GM12873 (cell line): ENCODE data around the gene C2orf49.

Source experiments
- TF ChIP-seq, protein P1 (sequence below): IDR thresholded peaks from 2 replicates; pipeline ENCODE4 v1.5.1; 2012; ENCODE audit warnings: low read depth, mild to moderate bottlenecking, moderate library complexity, low read length, control low read depth; ENCODE audit not compliant: insufficient read depth; ENCODE audit errors: missing control alignments

C2orf49 gene

DNA sequence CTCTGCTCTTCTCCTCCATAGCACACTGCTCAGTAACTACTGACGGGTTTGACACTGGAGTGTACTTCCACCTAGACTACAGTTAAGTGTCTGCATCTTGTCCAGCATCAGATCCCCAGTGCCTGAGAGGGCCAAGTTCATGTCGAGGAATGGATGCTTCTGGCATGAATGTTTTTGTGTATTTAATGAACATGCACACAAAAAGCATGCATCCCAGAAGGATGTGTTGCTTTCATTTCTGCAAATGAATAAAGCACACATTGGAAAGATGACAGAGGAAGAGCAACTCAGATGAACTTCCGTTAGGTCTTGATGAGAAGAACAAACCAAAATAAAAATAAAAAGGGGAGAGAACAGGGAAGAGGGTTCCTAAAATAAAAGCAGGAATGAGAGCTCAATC is 27.9 kb downstream of the C2orf49 start:
- TF ChIP-seq, protein P1, sequence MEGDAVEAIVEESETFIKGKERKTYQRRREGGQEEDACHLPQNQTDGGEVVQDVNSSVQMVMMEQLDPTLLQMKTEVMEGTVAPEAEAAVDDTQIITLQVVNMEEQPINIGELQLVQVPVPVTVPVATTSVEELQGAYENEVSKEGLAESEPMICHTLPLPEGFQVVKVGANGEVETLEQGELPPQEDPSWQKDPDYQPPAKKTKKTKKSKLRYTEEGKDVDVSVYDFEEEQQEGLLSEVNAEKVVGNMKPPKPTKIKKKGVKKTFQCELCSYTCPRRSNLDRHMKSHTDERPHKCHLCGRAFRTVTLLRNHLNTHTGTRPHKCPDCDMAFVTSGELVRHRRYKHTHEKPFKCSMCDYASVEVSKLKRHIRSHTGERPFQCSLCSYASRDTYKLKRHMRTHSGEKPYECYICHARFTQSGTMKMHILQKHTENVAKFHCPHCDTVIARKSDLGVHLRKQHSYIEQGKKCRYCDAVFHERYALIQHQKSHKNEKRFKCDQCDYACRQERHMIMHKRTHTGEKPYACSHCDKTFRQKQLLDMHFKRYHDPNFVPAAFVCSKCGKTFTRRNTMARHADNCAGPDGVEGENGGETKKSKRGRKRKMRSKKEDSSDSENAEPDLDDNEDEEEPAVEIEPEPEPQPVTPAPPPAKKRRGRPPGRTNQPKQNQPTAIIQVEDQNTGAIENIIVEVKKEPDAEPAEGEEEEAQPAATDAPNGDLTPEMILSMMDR = no peak

DNA sequence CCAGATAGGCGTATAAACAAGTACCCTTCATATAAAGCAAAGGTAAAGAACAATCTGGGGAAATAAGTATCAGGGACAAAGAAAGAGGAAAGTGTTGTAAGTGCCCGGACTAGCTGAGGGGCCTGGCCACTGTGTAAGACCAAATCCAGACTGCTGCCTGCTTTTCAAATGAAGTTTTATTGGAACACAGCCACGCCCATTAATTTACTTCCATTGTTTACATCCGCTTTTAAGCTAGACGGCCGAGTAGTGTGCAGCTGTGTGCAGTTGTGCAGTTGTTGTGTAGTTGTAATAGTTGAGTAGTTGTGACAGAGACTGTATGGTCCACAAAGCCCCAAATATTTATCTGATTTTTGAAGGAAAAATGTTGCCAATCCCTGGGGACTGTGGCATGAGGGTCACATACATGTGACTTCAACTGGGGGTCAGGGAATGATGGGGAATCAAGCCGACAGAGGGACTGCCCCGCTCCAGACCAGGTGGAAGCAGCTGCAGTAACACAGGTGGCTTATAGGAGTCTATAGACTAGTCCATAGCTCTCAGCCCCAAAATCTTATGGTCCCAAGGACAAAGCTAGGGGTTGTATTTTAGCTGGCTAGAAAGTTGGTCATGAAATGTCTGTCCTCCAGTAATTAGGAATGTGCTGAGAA is 31.5 kb downstream of the C2orf49 start:
- TF ChIP-seq, protein P1 = no peak

DNA sequence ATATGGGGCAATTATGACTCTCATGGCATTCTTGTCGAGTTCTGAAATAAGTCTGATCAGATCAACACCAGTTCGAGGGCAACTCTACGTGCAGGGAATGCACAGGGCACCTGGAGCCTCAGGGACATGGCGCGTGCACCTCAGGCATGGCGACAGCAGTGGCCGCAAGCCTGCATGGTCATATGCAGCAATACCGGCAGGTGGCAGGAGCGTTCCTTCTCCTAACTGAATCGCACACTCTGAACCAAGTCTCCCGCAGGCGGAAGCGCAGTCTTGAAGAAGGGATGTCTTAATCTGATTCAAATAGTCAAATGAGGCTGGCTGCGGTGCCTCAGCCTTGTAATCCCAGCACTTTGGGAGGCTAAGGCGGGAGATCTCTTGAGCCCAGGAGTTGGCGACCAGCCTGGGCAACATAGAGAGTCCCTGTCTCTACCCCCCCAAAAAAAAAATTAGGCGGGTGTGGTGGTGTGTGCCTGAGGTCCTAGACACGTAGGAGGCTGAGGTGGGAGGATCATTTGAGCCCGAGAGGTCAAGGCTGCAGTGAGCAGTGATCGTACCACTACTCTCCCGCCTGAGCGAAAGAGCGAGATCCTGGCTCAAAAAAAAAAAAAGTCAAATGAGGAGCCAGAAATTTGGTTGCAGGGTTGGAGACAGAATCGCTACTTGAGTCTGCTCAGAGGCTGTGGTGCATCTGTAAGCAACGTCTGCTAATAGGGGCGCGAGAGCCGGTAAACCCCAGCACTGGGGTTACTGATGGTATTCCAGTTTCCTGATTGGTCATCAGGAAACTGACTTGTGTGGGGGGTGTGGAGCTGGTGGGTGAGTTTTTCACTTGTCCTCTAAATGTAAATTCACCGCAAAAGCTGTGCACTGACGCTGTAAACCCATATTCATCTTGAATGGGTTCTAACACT is 32.7 kb downstream of the C2orf49 start:
- TF ChIP-seq, protein P1 = peak; percentile 85

DNA sequence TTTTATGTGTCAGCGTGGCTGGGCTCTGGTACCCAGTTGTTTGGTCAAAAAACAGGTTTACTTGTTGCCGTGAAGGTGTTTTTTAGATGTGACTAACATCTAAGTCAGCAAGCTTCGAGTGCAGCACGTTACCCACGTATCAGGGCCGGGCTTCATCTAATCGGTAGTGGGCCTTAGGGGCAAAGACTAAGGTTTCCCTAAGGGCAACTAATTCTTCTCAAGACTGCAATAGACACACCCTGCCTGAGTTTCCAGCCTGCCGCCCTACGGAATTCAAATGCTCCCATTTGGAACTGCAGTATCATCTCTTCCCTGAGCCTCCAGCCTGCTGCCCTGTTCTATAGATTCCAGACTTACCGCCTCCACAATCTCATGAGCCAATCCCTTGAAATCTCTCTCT is 33.8 kb downstream of the C2orf49 start:
- TF ChIP-seq, protein P1 = no peak

DNA sequence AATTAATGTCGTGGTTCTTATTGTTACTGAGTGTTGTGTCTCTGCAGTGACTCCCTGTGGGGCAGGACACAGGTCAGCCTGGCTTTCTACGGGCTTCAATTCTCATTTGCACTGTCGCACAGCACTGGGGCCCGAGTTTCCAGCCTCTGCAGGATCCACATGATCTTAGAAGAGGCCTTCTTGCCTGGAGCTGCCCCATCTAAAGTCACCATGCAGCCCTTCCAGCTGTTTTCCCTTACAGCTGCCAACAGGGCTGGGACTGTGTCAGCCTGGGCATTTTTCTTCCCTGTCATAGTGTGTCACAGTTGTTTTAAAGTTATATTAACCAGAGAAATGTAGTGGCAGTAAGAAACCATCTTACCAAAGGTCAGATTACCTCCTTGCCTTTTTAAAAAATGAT is 34.5 kb downstream of the C2orf49 start:
- TF ChIP-seq, protein P1 = no peak

DNA sequence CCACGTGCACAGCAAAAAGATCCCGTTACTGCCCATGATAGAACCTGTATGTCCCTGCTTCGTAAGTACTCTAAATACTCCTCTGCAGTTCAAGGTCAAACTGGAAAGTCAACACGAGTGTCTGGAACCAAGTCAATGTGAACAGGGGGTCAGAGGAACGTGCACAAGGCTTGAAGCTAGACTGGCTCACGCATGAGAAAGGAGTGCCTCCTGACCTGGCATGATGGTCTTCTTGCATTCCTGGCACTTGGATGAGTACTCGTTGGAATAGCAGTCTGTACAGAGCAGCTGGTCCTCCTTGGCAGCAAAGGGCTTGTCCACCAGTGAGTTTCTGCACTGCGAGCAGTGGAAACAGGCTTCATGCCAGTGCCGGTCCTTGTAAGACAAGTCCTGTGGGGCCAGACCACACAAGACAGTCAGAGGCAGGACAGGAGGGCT is 36.0 kb downstream of the C2orf49 start:
- TF ChIP-seq, protein P1 = no peak

DNA sequence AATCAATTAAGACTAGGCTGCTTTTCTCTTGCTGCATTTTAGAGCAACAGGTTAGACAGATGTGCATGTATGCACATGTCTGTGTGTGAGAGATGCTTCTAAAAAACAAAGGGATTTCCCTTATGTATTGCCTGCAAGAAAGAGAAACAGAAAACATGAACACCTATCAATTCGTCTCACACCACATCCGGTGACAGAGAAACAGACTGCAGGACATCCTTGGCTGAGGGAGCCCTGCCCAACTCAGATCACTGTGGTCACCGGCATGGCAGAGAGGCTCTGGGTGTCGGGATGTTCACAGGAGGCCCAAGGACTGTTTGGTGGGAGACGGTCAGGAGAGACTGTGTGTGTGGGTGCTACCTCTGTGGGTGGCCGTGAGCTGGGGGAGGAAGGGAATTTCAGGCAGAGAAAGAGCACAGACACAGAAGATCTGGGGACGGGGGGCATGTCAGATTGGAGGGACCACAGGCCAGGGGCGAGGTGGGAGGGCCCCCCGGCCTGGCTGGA is 36.6 kb downstream of the C2orf49 start:
- TF ChIP-seq, protein P1 = no peak
